ENCODE measurements around the gene FXYD3.

The FXYD3 gene

DNA sequence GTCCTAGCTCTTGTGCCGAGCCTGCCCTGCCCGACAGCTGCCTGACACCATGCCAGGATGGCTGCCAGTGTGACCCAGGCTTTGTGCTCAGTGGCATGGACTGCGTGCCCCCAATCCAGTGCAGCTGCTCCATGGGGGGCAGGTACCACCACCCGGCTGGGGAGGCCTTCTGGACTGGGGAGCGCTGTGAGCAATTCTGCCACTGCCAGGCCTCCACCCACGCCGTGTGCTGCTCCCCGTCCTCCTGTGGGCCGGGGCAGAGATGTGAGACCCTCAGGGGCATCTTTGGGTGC, 9.4 kb upstream of the FXYD3 start:
- no peak for DNase-seq (ENCODE audit: low spot score)

DNA sequence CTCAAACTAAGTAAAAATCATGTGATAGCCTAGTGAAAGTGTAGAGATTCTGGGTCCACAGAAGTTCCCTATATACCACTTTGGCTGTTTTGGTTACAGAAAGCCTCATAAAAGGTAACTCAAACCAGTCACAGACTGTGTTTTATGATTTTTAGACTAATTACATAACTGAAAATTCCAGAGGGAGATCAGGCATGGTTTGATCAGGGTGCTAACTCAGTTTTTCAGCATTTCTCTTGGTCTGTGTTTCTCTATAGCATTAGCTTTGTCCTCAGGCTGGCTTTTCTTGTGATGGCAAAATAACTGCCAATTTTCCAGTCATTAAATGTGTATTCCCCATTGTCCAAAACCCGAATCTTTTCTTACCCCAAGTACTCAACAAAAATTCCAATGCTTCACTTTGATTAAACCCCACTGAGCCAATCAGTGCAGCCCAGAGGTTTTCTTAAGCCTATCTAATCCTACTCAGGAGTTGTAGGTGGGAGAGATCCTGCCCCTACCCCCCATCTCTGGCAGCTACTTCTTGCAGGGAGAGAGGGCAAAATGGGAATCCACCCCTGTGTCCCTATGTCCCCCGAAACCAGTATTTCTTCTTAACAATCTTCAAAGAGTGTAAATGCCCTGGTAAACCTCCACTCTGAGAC, 8.6 kb upstream of the FXYD3 start:
- no peak for DNase-seq (ENCODE audit: low spot score)

DNA sequence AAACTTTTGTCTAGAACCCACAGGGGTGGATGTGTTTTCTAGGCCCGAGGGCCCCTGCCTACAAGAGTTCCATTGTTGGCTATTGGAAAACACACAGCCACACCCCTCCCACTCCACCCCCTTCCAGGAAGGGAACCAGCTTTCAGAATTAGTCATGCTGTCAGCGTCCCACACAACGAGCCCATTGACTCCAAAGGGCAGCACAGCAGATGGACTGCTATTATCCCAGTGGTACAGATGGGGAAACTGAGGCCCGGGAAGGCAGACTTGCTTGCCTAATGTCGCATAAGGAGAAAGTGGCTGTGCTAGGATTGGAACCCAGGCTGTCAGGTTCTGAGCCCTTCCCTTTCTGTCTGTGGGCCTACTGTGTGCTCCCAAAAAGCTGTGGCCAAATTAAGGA, 8.1 kb upstream of the FXYD3 start:
- DNase-seq (ENCODE audit: low spot score): peak; percentile 60

DNA sequence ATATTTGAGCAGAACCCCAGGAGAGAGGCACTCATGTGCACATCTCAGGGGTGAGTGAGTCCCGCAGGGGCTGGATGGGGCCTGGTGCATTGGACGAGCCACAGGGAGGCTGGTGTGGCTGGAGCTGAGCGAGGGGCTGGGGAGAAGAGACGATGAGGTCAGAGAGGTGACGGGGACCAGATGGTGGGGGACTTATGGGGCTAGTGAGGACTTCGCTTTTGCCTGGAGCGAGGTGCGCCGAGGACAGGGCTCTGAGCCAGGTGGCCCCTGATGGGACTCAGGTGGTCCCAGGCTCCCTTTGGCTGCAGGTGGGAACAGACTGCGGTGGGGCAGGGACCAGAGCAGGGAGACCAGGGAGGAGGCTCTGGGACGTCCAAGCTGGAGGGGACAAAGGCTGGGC, 6.9 kb upstream of the FXYD3 start:
- no peak for DNase-seq (ENCODE audit: low spot score)

DNA sequence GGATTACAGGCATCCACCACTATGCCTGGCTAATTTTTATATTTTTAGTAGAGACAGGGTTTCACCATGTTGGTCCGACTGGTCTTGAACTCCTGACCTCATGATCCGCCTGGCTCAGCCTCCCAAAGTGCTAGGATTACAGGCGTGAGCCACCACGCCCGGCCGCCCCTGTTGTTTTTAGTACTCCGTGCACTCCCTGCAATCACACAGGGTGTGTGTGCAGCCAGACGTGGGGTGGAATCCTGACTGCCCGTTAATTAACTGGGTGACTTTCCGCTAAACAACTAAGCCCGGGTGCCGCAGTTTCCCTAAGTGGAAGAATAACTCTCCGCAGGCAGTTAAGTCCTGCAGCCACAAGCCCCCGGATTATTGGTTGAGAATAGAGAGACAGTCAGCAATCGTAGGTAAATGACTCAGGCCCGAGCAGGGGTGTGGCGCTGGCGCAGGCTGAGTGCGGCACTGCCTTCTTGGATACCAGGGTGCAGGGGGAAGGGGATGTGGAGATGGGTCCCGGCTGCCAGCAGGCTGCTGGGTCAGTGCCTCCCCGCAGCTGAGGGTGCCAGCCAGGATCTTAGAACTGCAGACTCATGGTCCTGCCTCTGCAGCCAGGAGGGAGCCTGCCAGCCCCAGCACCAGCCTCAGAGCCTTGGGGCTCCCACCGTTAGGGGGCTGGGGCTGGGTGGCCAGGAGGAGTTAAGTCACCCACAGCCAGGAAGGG, 6.1 kb upstream of the FXYD3 start:
- DNase-seq (ENCODE audit: low spot score): no peak

DNA sequence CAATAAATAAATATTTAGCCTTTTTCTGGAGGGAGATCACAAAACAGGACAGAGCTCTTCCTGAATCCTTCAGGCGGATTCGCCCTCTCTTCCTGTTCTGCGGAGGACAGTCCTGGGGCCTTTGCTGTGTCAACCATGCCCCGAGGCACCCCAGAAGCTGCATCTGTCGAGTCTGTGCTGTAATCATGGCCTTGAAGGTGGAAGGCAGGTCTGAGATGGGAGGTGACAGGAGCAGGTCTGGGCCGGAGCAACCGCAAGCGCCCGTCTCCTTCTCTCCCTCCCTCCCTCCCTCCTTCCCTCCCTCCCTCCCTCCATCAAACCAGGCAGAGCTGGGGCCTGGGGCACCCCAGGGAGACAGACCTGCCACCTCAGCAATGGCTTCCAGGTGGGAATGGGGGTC, 4.6 kb upstream of the FXYD3 start:
- DNase-seq (ENCODE audit: low spot score): no peak

DNA sequence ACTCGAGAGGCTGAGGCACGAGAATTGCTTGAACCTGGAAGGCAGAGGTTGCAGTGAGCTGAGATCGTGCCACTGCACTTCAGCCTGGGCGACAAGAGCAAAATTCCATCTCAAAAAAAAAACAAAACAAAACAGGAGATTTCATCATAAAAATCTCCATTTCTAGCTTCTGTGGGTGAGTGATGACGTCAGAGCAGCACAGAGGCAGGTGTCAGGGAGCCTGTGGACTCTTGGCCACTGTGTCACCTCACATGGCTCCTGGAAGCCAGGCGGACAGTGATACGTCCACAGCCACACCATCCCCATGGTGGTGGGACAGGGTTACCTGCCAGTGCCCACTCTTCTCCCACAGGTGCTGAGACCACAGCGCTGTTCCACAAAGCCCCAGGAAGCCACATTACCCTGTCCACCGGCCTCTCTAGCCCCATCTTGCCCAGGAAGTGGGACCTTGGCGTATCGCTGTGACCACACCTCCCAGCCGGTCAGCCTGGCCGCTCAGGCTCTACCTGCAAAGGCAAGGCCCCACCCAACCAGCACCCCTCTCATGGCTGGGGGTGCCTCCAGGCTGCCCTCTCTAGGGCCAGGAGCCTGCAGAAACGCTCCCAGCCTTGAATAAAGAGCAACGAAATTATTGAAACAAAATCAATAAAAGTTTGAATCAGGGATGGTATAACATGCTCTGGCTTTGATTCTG, 2.5 kb upstream of the FXYD3 start:
- no peak for DNase-seq (ENCODE audit: low spot score)

DNA sequence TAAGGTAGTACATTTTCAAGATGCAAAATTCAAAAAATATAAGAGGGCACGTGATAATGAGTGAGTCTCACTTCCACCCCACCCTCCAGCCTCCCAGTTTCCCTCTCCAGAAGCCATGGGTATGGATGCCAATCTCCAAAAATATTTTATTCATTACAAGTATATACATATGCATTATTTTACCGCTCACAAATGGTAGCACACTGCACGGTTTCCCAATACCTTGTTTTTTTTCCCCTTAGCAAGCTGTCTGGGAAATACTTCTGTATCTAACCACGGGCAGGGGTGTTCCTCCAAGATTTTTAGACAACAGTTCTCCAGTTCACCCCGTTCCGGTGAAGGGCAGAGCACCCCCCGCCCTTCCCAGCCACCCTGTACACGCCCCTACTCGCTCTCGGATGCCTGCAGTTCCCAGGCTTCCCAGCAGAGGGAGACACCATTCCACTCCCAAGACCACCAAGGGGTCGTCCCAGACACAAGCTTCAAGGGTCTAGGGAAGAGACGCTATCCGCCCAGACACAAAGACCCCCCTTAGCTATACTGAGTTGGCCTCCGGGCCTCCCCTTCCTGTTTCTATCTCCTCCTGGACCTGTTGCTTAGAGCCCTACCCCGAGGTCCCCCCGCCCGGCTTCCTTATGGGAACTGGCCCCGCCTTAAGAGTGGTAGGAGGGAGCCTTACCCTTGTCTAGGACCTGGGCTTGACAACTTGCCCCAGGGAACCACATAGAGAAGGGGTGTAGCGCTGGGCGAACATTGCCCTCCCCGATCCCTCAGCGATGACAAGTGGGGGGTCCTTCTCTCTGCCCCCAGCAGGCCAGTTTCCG, 1.1 kb upstream of the FXYD3 start:
- DNase-seq (ENCODE audit: low spot score): peak; percentile 86

DNA sequence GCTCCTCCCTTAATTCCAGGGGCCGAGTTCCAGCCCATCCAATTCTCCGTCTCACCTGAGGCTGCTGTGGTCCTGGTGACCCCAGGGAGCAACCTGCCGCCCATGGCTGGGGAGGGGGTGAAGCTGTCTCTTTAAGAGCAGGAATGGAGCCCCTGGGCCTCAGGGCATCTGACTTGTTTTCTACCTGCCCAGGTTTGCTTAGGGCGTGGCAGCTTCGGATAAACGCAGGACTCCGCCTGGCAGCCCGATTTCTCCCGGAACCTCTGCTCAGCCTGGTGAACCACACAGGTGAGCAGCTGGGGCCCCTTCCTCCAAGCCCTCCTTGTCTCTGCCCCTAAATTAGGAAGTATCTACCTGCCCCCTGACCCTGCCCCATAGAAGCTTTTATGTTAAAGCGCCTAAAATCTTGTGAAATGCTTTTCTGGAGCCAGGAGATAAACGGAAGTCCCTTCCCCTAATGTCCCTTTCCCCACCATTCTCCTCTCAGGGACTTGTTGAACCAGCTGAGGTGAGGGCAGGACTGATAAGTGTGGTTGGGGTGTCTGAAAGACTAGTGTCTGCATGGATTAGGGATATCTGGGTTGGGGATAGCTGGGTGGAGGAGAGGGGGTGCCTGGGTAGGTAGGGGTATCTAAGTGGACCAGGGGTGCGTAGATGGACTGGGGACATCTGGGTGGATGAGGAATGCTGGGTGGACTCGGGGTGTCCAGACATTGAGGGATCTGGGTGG, 614 bp downstream of the FXYD3 start:
- DNase-seq (ENCODE audit: low spot score): no peak

DNA sequence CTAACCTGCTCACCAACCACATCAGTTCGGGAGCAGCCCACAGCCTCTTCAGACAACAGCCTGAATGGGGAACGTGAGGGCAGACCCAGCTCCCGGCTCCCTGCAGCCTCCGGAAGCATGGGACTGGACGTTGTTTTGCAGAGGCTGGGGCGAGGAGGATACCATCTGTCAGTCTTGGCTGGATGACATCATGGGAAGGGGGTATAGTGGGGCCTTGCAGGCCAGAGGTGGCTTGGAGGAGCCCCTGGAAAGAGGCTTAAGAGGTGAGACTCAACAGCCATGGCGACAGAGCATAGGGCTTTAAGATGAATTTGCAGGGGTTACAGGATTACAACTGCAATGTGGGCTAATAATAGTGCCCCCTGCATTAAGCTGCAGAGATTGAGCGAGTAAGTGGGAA, 1.5 kb downstream of the FXYD3 start:
- DNase-seq (ENCODE audit: low spot score): no peak

DNA sequence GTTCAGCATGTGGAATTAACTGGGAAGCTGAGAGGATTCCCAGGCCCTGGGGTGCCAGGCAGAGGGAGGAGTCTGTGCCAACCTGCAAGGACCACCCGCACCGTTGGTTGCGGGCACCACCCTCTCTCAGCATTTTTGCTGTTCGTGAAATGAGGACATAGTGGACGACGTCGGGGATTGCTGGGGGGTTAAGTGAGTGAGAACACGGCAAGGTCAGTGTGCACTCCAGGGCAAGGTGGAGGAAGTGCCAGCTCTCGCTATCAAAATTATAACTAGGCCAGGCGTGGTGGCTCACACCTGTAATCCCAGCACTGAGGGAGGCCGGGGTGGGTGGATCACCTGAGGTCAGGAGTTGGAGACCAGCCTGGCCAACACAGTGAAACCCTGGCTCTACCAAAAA, 2.2 kb downstream of the FXYD3 start:
- DNase-seq (ENCODE audit: low spot score): no peak

DNA sequence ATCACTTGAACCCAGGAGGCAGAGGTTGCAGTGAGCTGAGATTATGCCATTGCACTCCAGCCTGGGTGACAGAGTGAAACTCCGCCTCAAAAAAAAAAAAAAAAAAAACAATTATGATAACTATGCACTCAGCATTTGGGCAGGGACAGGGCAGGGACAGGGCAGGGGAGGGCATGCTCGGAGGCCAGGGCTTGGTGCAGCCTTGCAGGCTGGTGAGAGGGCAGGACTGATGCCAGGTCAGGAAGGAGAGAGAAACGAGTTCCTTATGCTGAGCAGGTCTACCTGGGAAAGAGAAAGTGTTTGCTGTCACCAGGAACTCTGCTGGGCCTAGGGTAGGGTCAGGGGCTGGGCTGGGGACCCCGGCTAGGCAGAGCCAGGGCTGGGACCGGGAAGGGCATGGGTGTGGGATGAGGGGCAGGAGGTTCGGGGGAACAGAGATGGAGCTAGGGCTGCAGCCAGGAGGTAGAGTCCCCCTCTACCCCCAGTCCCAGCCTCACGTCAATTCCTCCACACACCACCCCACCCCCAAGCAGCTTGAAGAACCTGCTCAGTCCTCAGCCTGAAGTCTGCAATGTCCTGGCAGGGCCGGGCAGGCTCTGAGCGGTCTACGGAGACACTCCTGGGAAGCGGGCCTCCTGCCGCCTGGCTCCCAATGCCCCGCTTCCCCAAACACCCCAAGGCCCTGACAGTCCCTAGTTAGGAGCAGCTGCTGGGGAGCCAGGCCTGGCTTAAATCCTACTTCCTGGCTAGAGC, 2.8 kb downstream of the FXYD3 start:
- DNase-seq (ENCODE audit: low spot score): no peak

DNA sequence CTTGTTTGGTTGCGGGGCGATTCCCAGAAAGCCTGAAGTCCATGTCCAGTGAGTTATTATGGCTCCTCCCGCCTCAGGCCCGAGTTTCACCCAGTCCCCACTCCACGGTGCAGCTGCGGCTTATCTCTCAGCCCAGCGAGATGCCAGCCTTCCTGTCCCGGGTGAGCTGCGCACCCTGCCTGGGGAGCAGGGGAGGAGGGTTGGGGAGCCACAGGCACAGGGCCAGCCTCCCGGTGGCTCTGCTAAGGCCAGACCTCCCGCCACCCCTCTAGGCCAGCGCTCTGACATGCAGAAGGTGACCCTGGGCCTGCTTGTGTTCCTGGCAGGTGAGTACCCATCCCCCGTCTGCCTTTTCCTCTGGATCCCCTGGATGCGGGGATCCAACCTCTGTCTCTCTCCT, 3.5 kb downstream of the FXYD3 start:
- no peak for DNase-seq (ENCODE audit: low spot score)

DNA sequence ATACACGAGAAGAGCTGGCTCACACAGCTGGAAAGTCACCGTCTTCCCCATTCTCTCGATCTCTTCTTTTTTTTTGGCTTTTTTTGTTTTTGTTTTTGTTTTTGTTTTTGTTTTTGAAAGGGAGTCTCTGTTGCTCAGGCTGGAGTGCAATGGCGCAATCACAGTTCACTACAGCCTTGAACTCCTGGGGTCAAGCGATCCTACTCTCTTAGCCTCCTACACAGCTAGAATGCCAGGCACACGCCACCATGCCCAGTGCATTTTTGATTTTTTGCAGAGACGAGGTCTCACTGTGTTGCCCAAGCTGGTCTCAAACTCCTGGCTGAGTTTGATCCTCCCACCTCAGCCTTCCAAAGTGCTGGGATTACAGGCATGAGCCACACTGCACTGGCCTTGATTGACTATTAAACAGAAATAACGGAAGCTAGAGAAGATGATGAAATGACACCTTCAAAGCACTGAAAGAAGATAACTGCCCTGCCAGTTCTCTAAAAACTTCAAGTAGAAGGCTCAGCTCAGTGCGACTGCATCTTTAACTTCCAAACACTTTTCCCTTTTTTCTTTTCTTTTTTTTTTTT, 4.0 kb downstream of the FXYD3 start:
- no peak for DNase-seq (ENCODE audit: low spot score)

DNA sequence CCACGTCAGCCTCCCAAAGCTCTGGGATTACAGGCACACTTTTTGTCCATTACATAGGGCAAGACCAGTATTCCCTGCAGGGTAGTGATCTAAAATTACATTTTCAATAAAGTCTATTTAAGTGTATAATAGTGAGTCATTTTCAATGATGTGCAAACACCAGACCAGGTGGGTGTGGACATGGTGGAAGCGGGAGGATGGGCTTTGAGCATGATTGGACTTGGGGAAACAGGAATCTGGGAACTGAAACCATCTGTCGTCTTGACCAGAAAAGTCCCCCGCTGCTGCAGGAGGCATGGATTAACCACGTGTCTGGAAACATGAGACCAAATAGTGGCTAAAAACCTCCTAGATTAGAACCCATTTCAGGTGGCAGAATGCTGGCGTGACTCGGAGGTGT, 4.9 kb downstream of the FXYD3 start:
- DNase-seq (ENCODE audit: low spot score): peak; percentile 38

DNA sequence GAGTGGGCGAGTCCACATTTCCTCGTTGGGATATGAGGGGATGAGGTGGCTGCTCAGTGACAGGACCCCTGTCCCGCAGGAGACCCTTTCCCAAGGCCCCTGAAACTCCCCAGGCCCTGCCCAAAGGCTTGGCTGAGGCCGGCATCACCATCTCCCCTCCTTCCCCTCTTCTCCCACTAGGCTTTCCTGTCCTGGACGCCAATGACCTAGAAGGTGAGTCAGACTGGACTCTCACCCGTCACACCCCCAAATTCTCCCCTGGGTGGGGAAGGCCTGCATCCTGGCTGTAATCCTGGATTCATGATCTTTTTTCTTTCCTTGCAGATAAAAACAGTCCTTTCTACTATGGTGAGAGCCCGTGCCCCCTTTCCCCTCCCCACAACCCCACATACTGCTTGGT, 5.3 kb downstream of the FXYD3 start:
- no peak for DNase-seq (ENCODE audit: low spot score)

DNA sequence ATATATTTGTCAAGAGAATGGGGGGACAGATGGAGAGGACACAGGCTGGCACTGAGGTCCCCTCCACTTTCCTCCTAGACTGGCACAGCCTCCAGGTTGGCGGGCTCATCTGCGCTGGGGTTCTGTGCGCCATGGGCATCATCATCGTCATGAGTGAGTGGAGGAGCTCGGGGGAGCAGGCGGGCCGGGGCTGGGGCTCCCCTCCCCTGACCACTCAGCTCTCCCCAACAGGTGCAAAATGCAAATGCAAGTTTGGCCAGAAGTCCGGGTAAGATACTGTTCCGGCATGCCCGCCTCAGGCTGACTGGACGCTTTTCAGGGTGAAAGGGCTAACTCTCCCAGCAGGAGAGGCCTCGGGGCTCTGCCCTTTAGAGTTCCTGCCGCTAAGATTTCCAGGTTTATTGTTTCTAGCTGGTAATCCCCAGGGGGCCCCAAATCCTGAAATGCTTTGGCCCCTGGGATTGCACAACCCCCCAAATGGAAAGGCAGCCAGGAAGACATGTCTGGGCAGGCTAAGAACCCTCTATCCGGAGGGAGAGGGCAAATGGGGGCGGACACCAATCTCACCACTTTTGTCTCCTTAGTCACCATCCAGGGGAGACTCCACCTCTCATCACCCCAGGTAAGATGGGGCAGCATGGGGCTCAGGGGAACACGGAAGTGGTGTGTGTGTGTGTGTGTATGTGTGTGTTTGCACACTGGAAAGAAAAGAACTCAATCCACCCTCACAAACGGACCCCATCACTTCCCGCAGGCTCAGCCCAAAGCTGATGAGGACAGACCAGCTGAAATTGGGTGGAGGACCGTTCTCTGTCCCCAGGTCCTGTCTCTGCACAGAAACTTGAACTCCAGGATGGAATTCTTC, 7.3 kb downstream of the FXYD3 start:
- DNase-seq (ENCODE audit: low spot score): no peak

DNA sequence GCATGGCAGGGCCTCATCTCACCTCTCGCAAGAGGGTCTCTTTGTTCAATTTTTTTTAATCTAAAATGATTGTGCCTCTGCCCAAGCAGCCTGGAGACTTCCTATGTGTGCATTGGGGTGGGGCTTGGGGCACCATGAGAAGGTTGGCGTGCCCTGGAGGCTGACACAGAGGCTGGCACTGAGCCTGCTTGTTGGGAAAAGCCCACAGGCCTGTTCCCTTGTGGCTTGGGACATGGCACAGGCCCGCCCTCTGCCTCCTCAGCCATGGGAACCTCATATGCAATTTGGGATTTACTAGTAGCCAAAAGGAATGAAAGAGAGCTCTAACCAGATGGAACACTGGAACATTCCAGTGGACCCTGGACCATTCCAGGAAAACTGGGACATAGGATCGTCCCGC, 8.0 kb downstream of the FXYD3 start:
- peak; percentile 44 for DNase-seq (ENCODE audit: low spot score)

DNA sequence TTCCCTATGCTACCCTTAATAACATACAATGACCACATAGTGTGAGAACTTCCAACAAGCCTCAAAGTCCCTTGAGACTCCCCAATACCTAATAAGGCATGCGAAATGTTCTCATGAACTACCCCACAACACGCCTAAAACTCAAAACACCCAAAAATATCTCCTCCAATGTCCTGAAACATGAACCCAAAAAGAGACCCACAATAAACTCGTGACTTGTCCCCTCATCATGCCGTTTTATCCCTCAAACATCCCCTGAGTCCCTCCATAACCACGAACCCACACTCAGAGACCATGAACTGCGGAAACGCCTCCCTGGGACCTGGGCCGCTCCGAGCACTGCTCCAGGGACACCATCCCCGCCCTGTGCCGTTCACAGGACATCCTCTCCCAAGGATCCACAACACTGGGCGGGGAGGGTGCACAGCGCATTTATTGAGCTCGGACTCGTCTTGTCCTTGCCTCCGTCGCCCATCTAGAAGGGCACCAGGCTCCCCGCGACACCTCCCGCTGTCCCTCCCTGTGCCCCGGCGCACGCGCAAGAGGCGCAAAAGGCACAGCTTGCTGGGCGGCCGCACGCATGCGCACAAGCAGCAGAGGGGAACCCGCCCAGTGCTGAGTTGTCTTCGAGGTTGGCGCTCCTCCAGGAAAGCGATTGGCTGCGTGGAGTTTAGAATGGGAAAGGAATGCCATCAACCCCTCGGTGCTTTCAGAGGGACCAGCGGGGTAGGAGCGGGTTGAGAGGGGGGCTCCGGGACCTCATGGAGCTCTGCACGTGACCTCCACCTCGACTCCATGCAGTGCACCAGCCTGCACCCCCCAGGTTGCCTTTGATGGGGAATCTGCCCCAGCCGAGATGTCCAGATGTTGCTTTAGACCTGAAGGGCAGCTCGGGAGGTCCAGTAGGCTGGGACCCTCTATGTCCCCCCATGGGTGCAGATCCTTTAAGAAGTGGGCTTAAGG, 8.8 kb downstream of the FXYD3 start:
- DNase-seq (ENCODE audit: low spot score): peak; percentile 100

Data from GM03348 (cell line).